Cerebellar nuclear complex (tissue), 1 donor: Measurements from ENCODE around the gene GFY.
"Not testable (repeated sequence)": the region's sequence is repeated elsewhere in the genome, so short reads cannot be mapped to it uniquely, and the experiment has no call there.

Experiments
- DNase-seq, 2 experiments: peaks; one replicate each; lab custom pipeline; 2025; lab: John Stamatoyannopoulos, UW

Gene GFY

DNA sequence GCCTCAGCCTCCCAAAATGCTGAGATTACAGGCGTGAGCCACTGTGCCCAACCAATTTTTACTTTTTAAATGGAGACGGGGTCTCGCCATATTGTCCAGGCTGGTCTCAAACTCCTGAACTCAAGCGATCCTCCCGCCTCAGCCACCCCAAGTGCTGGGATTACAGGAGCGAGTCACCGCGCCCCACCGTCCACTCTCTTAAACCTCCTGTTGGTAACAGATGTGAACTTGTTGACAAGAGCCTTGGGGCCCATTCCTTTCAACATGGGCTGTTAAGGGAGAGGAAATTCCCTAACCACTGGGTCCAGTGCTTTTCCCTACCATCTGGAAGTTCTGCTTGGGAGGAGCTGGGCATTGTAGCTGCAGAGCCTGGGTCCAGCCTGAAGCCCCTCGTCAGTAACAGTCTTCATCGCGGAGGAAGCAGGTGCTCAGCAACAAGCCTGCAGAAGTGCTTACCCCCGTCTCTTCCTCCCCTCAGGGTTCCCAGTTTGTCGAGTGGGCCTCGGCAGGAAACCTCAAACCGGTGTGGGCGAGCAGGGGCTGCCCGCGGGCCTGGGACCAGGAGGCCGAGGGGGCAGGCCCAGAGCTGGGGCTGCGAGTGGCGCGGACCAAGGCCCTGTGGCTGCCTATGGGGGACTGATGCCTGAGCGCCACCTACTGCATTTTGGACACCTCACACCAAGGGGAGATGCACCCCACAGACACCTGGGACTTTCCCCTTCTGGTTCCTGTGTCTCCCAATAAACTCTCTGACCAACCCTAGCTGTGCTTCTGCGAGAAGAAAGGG is 44.8 kb downstream of the GFY start:
- no peak for DNase-seq

DNA sequence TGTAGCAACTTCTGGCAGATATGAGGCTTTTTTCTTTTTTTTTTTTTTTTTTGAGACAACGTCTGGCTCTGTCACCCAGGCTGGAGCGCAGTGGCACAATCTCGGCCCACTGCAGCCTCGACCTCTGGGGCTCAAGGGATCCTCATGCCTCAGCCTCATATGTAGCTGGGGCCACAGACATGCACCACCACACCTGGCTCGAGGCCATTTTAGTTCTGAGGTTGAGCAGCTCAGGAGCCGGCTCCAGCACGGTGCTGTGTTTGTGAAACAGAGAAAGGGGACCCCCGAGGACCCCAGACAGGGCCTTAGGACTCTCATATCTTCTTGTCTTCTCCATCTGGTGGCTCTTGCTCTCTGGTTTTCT is 45.4 kb downstream of the GFY start:
- no peak for DNase-seq

DNA sequence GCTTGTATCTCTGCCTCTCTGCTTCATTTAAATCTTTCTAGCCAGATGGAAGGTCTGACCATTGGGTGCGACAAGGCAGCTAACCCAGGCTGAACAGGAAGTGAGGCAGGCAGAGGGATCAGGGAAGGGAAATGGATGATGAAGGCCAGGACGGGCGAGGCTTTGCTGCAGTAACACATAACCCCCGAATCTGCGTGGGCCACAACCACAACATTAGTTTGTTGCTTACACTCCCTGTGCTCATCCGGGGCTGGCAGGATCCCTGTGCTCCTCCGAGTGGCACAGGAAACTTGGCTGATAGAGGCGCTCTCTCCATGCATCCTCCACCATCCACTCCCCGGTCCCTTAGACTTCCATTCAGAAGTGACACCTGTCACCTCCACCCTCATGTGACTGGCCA is 47.7 kb downstream of the GFY start:
- no peak for DNase-seq

GRCh38 chr19:49473501-49473867 is 48.3 kb downstream of the GFY start:
- DNase-seq, result not testable (repeated sequence)

GRCh38 chr19:49473868-49474541 is 48.8 kb downstream of the GFY start, which contains the start of gene FLT3LG:
FLT3LG (plus strand) TSS chr19:49474215; CDS start chr19:49474640, 425 bp downstream.
- no peak for DNase-seq

DNA sequence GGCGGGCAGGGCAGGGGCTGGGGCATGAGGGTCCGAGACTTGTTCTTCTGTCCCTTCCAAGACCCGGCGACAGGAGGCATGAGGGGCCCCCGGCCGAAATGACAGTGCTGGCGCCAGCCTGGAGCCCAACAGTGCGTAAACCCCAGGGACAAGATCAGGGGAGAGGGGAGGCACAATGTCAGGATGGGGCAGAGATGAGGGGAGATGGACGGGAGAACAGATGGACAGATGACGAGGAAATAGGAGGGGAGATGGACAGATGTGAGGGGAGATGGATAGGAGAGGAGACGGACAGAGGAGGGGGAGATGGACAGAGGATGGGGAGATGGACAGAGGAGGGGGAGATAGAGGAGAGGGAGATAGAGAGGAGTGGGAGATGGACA is 49.3 kb downstream of the GFY start:
- no peak for DNase-seq

DNA sequence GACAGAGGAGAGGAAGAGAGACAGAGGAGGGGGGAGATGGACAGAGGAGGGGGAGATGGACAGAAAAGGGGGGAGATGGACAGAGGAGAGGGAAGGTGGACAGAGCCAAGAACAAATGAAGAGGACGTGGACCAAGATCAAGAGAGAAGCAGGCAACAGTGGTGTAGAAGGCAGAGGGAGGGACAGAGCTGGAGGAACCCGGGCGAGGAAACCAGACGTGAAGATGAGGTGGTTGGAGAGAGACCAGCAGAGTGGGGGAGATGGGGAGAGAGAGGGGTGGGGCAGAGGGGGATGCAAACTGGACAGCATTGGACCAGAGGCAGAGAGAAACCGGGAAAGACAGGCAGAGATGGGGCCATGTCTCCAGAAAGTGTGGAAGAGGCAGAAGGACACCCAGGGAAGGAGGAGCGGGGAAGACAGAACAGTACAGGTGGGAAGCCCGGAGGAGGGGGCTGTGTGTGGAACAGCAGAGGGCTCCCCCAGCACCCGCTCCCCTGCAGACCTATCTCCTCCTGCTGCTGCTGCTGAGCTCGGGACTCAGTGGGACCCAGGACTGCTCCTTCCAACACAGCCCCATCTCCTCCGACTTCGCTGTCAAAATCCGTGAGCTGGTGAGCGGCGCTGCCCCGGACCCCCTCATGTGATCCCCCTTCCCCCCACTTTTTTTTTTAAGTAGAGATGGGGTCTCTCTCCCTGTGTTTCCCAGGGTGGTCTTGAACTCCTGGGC is 50.2 kb downstream of the GFY start:
- DNase-seq, result no peak

GRCh38 chr19:49475995-49476880 is 51.0 kb downstream of the GFY start:
- no peak for DNase-seq
